HFFc6 (cell line): ENCODE data around the gene SKAP1. TPM values are rescaled to one million over a fixed set of nuclear protein-coding genes. Genes with fewer than 3 reads are reported as not detected.
"Not testable (repeated sequence)": the region's sequence is repeated elsewhere in the genome, so short reads cannot be mapped to it uniquely, and the experiment has no call there.

Experiments used
- DNase-seq: peaks from one replicate; pipeline ENCODE4 v3.0.0-alpha.2; 2018
- H3K27ac Mint-ChIP-seq: 2 replicates; pipeline ENCODE4 v1.8.0; 2020; ENCODE audit warnings: mild to moderate bottlenecking, mixed read lengths
- H3K27me3 Mint-ChIP-seq: 2 replicates; pipeline ENCODE4 v1.8.0; 2021; ENCODE audit warnings: mild to moderate bottlenecking, moderate library complexity, mixed read lengths; ENCODE audit not compliant: insufficient read depth
- H3K36me3 Mint-ChIP-seq: 2 replicates; pipeline ENCODE4 v1.8.0; 2021; ENCODE audit warnings: low read depth, mixed read lengths
- H3K4me1 Mint-ChIP-seq: 2 replicates; pipeline ENCODE4 v1.8.0; 2020; ENCODE audit warnings: low read depth, mixed read lengths
- H3K4me3 Mint-ChIP-seq: 2 replicates; pipeline ENCODE4 v1.8.0; 2020; ENCODE audit warnings: mild to moderate bottlenecking, moderate library complexity, mixed read lengths
- H3K9me3 Mint-ChIP-seq: 2 replicates; pipeline ENCODE4 v1.8.0; 2020; ENCODE audit warnings: mild to moderate bottlenecking, mixed read lengths
- CTCF ChIP-seq: fragments of 200-600 bp; sonication (generic); IDR thresholded peaks from 2 replicates; pipeline ENCODE4 v1.5.0; 2021; ENCODE audit warnings: antibody characterized with exemption, mild to moderate bottlenecking
- total RNA-seq, 6 experiments: library from RNA; stranded (reverse); fragmentation: NEBNext Ultra II Directional; extraction: Animal tissue kit (Norgen Biotek cat#: 25700); gene quantifications; 2 replicates in 1 of 6; 3 replicates in 5 of 6; pipeline ENCODE4 v1.2.3, GENCODE V29; 2021

The SKAP1 gene
- total RNA-seq, 6 experiments from 2014 or later = not detected

GRCh38 chr17:48209973-48210372 lies 220.0 kb downstream of the SKAP1 start:
- DNase-seq = no peak
- Mint-ChIP-seq H3K4me3 (no peak overlapping the region), H3K4me1 (no peaks in the 10 kb centered on the region), H3K36me3 (no peaks in the 10 kb centered on the region), H3K27ac (no peak overlapping the region), H3K27me3 (peaks cover 37% of the 10 kb centered on the region), H3K9me3 (no peaks in the 10 kb centered on the region)
- no peak for TF ChIP-seq CTCF

GRCh38 chr17:48207776-48208544 lies 222.1 kb downstream of the SKAP1 start:
- no peak for DNase-seq
- Mint-ChIP-seq H3K36me3 (no peaks in the 10 kb centered on the region), H3K4me3 (no peak overlapping the region), H3K4me1 (no peaks in the 10 kb centered on the region), H3K27me3 (peaks cover 33% of the 10 kb centered on the region), H3K27ac (no peak overlapping the region), H3K9me3 (no peaks in the 10 kb centered on the region)
- no peak for TF ChIP-seq CTCF

GRCh38 chr17:48207036-48207435 lies 223.0 kb downstream of the SKAP1 start:
- not testable (repeated sequence) for H3K4me3 Mint-ChIP-seq, DNase-seq, H3K36me3 Mint-ChIP-seq, H3K9me3 Mint-ChIP-seq, H3K27ac Mint-ChIP-seq, H3K4me1 Mint-ChIP-seq
- peaks cover 35% of the 10 kb centered on the region for H3K27me3 Mint-ChIP-seq

- peaks cover 43% of the 10 kb centered on the region for H3K27me3 Mint-ChIP-seq
Measured at GRCh38 chr17:48202959-48203358, 227.1 kb downstream of the SKAP1 start.

GRCh38 chr17:48198950-48199541 lies 231.0 kb downstream of the SKAP1 start:
- H3K9me3 Mint-ChIP-seq = no peaks in the 10 kb centered on the region
- peaks cover 10% of the 10 kb centered on the region for H3K4me1 Mint-ChIP-seq
- H3K36me3 Mint-ChIP-seq = no peaks in the 10 kb centered on the region
- no peak for TF ChIP-seq CTCF
- no peak overlapping the region for H3K27ac Mint-ChIP-seq
- DNase-seq = no peak
- peaks cover 46% of the 10 kb centered on the region for H3K27me3 Mint-ChIP-seq
- no peak overlapping the region for H3K4me3 Mint-ChIP-seq

More at GRCh38 chr17:48202959-48203358, 227.1 kb downstream of the SKAP1 start:
- H3K27ac Mint-ChIP-seq = no peak overlapping the region
- no peak for DNase-seq
- no peak for TF ChIP-seq CTCF
- no peaks in the 10 kb centered on the region for H3K9me3 Mint-ChIP-seq
- no peaks in the 10 kb centered on the region for H3K36me3 Mint-ChIP-seq
- H3K4me3 Mint-ChIP-seq = no peak overlapping the region
- H3K4me1 Mint-ChIP-seq = no peaks in the 10 kb centered on the region; the same call in 1 of the 2 replicates

GRCh38 chr17:48195910-48196309 lies 234.1 kb downstream of the SKAP1 start:
- H3K27me3 Mint-ChIP-seq = peaks cover 37% of the 10 kb centered on the region
- DNase-seq = no peak
- H3K36me3 Mint-ChIP-seq = no peaks in the 10 kb centered on the region
- peaks cover 28% of the 10 kb centered on the region for H3K4me1 Mint-ChIP-seq
- H3K27ac Mint-ChIP-seq = no peak overlapping the region
- H3K4me3 Mint-ChIP-seq = no peak overlapping the region
- H3K9me3 Mint-ChIP-seq = no peaks in the 10 kb centered on the region
- no peak for TF ChIP-seq CTCF
